ENCODE results near the gene PDE4D.

Gene PDE4D

GRCh38 chr5:59368951-59369350, 524.6 kb downstream of the PDE4D start:
- no peak overlapping the region for H3K27ac ChIP-seq (replicated peaks; ENCODE audit: low read length)
- H2BK120ac ChIP-seq (ENCODE audit: low read depth, low read length): no peak overlapping the region
- H3K4ac ChIP-seq (ENCODE audit: low read length): no peak overlapping the region
- H2AK5ac ChIP-seq (ENCODE audit: low read depth, low read length): no peak overlapping the region
- H3K36me3 ChIP-seq (replicated peaks in 1 of 2; ENCODE audit: control insufficient read depth in 2 of 2, insufficient read depth in 2 of 2, low read length in 2 of 2): no peaks in the 10 kb centered on the region
- WGBS, 2 donors (ENCODE audit: extremely low coverage in 2 of 2, insufficient read length in 2 of 2, insufficient replicate concordance in 1 of 2): no CpG with 5 or more reads among the region's 4 CpGs
- H3K18ac ChIP-seq (ENCODE audit: low read length): no peak overlapping the region
- H4K91ac ChIP-seq (ENCODE audit: low read depth, low read length, poor library complexity): no peak overlapping the region
- no peak overlapping the region for H2BK12ac ChIP-seq (ENCODE audit: low read length)
- H3K27me3 ChIP-seq (ENCODE audit: control insufficient read depth in 3 of 3, insufficient read depth in 3 of 3, low read depth in 1 of 3, low read length in 3 of 3): no peaks in the 10 kb centered on the region
- no peak overlapping the region for H3K23ac ChIP-seq (ENCODE audit: low read depth, low read length, poor library complexity)
- H2AFZ ChIP-seq (ENCODE audit: low read length): no peak overlapping the region
- H2BK15ac ChIP-seq (ENCODE audit: low read length): no peak overlapping the region
- no peak overlapping the region for H2BK5ac ChIP-seq (ENCODE audit: low read length)
- no peak for DNase-seq (ENCODE audit: low spot score)
- H3K4me2 ChIP-seq (ENCODE audit: insufficient read depth, low read length, poor library complexity, severe bottlenecking): no peak overlapping the region
- no peaks in the 10 kb centered on the region for H3K79me1 ChIP-seq (ENCODE audit: low read depth, low read length)
- H3K14ac ChIP-seq (ENCODE audit: low read length): no peak overlapping the region
- peaks cover 0 to 4% of the 10 kb centered on the region in 2 donors for H3K9me3 ChIP-seq (replicated peaks in 1 of 2; ENCODE audit: control insufficient read depth in 2 of 2, insufficient read depth in 1 of 2, low read depth in 1 of 2, low read length in 2 of 2)
- H3K4me1 ChIP-seq (ENCODE audit: control insufficient read depth in 2 of 2, insufficient read depth in 1 of 2, low read depth in 1 of 2, low read length in 2 of 2): no peaks in the 10 kb centered on the region
- H4K8ac ChIP-seq (ENCODE audit: low read depth, low read length): no peak overlapping the region
- H3K9ac ChIP-seq (ENCODE audit: low read depth, low read length, poor library complexity): no peak overlapping the region
- no peak overlapping the region for H3K4me3 ChIP-seq (ENCODE audit: low read length in 2 of 2)

- Histone ChIP-seq H3K4me3 (ENCODE audit: low read length in 2 of 2) (no peak overlapping the region), H3K9me3 (replicated peaks in 1 of 2; ENCODE audit: control insufficient read depth in 2 of 2, insufficient read depth in 1 of 2, low read depth in 1 of 2, low read length in 2 of 2) (no peaks in the 10 kb centered on the region), H3K27ac (replicated peaks; ENCODE audit: low read length) (no peak overlapping the region), H2AK5ac (ENCODE audit: low read depth, low read length) (no peak overlapping the region), H2BK120ac (ENCODE audit: low read depth, low read length) (no peak overlapping the region), H2AFZ (ENCODE audit: low read length) (peak overlapping the region; percentile 23), H3K9ac (ENCODE audit: low read depth, low read length, poor library complexity) (no peak overlapping the region), H4K91ac (ENCODE audit: low read depth, low read length, poor library complexity) (no peak overlapping the region), H3K4me1 (ENCODE audit: control insufficient read depth in 2 of 2, insufficient read depth in 1 of 2, low read depth in 1 of 2, low read length in 2 of 2) (no peaks in the 10 kb centered on the region), H3K27me3 (ENCODE audit: control insufficient read depth in 3 of 3, insufficient read depth in 3 of 3, low read depth in 1 of 3, low read length in 3 of 3) (no peaks in the 10 kb centered on the region), H4K8ac (ENCODE audit: low read depth, low read length) (no peak overlapping the region), H3K79me1 (ENCODE audit: low read depth, low read length) (no peaks in the 10 kb centered on the region), H3K18ac (ENCODE audit: low read length) (no peak overlapping the region), H3K14ac (ENCODE audit: low read length) (no peak overlapping the region), H2BK15ac (ENCODE audit: low read length) (no peak overlapping the region), H2BK5ac (ENCODE audit: low read length) (no peak overlapping the region), H3K36me3 (replicated peaks in 1 of 2; ENCODE audit: control insufficient read depth in 2 of 2, insufficient read depth in 2 of 2, low read length in 2 of 2) (no peaks in the 10 kb centered on the region), H2BK12ac (ENCODE audit: low read length) (no peak overlapping the region), H3K4ac (ENCODE audit: low read length) (no peak overlapping the region), H3K4me2 (ENCODE audit: insufficient read depth, low read length, poor library complexity, severe bottlenecking) (no peak overlapping the region), H3K23ac (ENCODE audit: low read depth, low read length, poor library complexity) (no peak overlapping the region)
- DNase-seq (ENCODE audit: low spot score): peak; percentile 52
- WGBS, 2 donors (ENCODE audit: extremely low coverage in 2 of 2, insufficient read length in 2 of 2, insufficient replicate concordance in 1 of 2): no CpG with 5 or more reads among the region's 7 CpGs
Observed at GRCh38 chr5:59367791-59368394, 525.6 kb downstream of the PDE4D start.

GRCh38 chr5:59366784-59367183, 526.7 kb downstream of the PDE4D start:
- Histone ChIP-seq H4K91ac (ENCODE audit: low read depth, low read length, poor library complexity) (no peak overlapping the region), H2BK5ac (ENCODE audit: low read length) (no peak overlapping the region)
- WGBS, 2 donors (ENCODE audit: extremely low coverage in 2 of 2, insufficient read length in 2 of 2, insufficient replicate concordance in 1 of 2): no CpG with 5 or more reads among the region's 4 CpGs

GRCh38 chr5:59362438-59362837, 531.1 kb downstream of the PDE4D start:
- Histone ChIP-seq H4K91ac (ENCODE audit: low read depth, low read length, poor library complexity) (no peak overlapping the region), H3K18ac (ENCODE audit: low read length) (no peak overlapping the region), H3K27me3 (ENCODE audit: control insufficient read depth in 3 of 3, insufficient read depth in 3 of 3, low read depth in 1 of 3, low read length in 3 of 3) (no peaks in the 10 kb centered on the region), H3K4me1 (ENCODE audit: control insufficient read depth in 2 of 2, insufficient read depth in 1 of 2, low read depth in 1 of 2, low read length in 2 of 2) (peaks cover 10 to 11% of the 10 kb centered on the region in 2 donors), H3K9me3 (replicated peaks in 1 of 2; ENCODE audit: control insufficient read depth in 2 of 2, insufficient read depth in 1 of 2, low read depth in 1 of 2, low read length in 2 of 2) (no peaks in the 10 kb centered on the region), H3K4ac (ENCODE audit: low read length) (no peak overlapping the region), H3K4me2 (ENCODE audit: insufficient read depth, low read length, poor library complexity, severe bottlenecking) (no peak overlapping the region), H2BK120ac (ENCODE audit: low read depth, low read length) (no peak overlapping the region), H3K4me3 (ENCODE audit: low read length in 2 of 2) (no peak overlapping the region), H3K79me1 (ENCODE audit: low read depth, low read length) (no peaks in the 10 kb centered on the region), H3K23ac (ENCODE audit: low read depth, low read length, poor library complexity) (no peak overlapping the region), H2BK12ac (ENCODE audit: low read length) (no peak overlapping the region), H2AK5ac (ENCODE audit: low read depth, low read length) (no peak overlapping the region), H2AFZ (ENCODE audit: low read length) (no peak overlapping the region), H4K8ac (ENCODE audit: low read depth, low read length) (no peak overlapping the region), H3K36me3 (replicated peaks in 1 of 2; ENCODE audit: control insufficient read depth in 2 of 2, insufficient read depth in 2 of 2, low read length in 2 of 2) (no peaks in the 10 kb centered on the region), H3K27ac (replicated peaks; ENCODE audit: low read length) (no peak overlapping the region), H2BK15ac (ENCODE audit: low read length) (no peak overlapping the region), H3K14ac (ENCODE audit: low read length) (no peak overlapping the region), H2BK5ac (ENCODE audit: low read length) (no peak overlapping the region), H3K9ac (ENCODE audit: low read depth, low read length, poor library complexity) (no peak overlapping the region)
- no CpG with 5 or more reads among the region's 2 CpGs for WGBS, 2 donors (ENCODE audit: extremely low coverage in 2 of 2, insufficient read length in 2 of 2, insufficient replicate concordance in 1 of 2)
- no peak for DNase-seq (ENCODE audit: low spot score)

More at GRCh38 chr5:59366784-59367183, 526.7 kb downstream of the PDE4D start:
- H2AFZ ChIP-seq (ENCODE audit: low read length): no peak overlapping the region
- H3K4me2 ChIP-seq (ENCODE audit: insufficient read depth, low read length, poor library complexity, severe bottlenecking): no peak overlapping the region
- no peak overlapping the region for H3K27ac ChIP-seq (replicated peaks; ENCODE audit: low read length)
- no peak overlapping the region for H3K4ac ChIP-seq (ENCODE audit: low read length)
- H2BK15ac ChIP-seq (ENCODE audit: low read length): no peak overlapping the region
- no peak overlapping the region for H3K9ac ChIP-seq (ENCODE audit: low read depth, low read length, poor library complexity)
- H3K36me3 ChIP-seq (replicated peaks in 1 of 2; ENCODE audit: control insufficient read depth in 2 of 2, insufficient read depth in 2 of 2, low read length in 2 of 2): no peaks in the 10 kb centered on the region
- no peaks in the 10 kb centered on the region for H3K27me3 ChIP-seq (ENCODE audit: control insufficient read depth in 3 of 3, insufficient read depth in 3 of 3, low read depth in 1 of 3, low read length in 3 of 3)
- no peak overlapping the region for H2AK5ac ChIP-seq (ENCODE audit: low read depth, low read length)
- H3K18ac ChIP-seq (ENCODE audit: low read length): no peak overlapping the region
- no peak overlapping the region for H3K4me3 ChIP-seq (ENCODE audit: low read length in 2 of 2)
- H3K23ac ChIP-seq (ENCODE audit: low read depth, low read length, poor library complexity): no peak overlapping the region
- no peaks in the 10 kb centered on the region for H3K9me3 ChIP-seq (replicated peaks in 1 of 2; ENCODE audit: control insufficient read depth in 2 of 2, insufficient read depth in 1 of 2, low read depth in 1 of 2, low read length in 2 of 2)
- H3K79me1 ChIP-seq (ENCODE audit: low read depth, low read length): no peaks in the 10 kb centered on the region
- H2BK12ac ChIP-seq (ENCODE audit: low read length): no peak overlapping the region
- H2BK120ac ChIP-seq (ENCODE audit: low read depth, low read length): no peak overlapping the region
- H3K4me1 ChIP-seq (ENCODE audit: control insufficient read depth in 2 of 2, insufficient read depth in 1 of 2, low read depth in 1 of 2, low read length in 2 of 2): no peaks in the 10 kb centered on the region
- no peak overlapping the region for H3K14ac ChIP-seq (ENCODE audit: low read length)
- no peak overlapping the region for H4K8ac ChIP-seq (ENCODE audit: low read depth, low read length)
- DNase-seq (ENCODE audit: low spot score): no peak
